Lung (tissue), 12 donors: ENCODE results near the gene FGF5. TPM values are rescaled to one million over a fixed set of nuclear protein-coding genes. Genes with fewer than 3 reads are reported as not detected.

Source experiments
- ATAC-seq: fragments of 200-7000 bp; cut with Tn5 transposase; one replicate; pipeline ENCODE4 v1.9.1; 2020; ENCODE audit warnings: moderate number of reproducible peaks; ENCODE audit not compliant: insufficient read depth, low FRiP score
- DNase-seq, 3 donors: peaks; one replicate each; pipeline ENCODE4 v3.0.0-alpha.2; 2013 to 2017
- H3K27ac ChIP-seq, 2 donors: one replicate each; pipeline ENCODE4 v1.5.1; 2013; ENCODE audit warnings: mild to moderate bottlenecking in 2 of 2, moderate library complexity in 2 of 2, control low read depth in 1 of 2, inconsistent platforms in 1 of 2, low read depth in 1 of 2, low read length in 1 of 2
- H3K27me3 ChIP-seq, 3 donors: one replicate each; pipeline ENCODE4 v1.5.1; 2013; ENCODE audit warnings: low read length in 2 of 3; ENCODE audit not compliant: control insufficient read depth in 3 of 3, insufficient read depth in 3 of 3
- H3K36me3 ChIP-seq, 4 donors: one replicate each; pipeline ENCODE4 v1.5.1; 2013; ENCODE audit warnings: low read length in 4 of 4, mild to moderate bottlenecking in 1 of 4, moderate library complexity in 1 of 4; ENCODE audit not compliant: control insufficient read depth in 4 of 4, insufficient read depth in 4 of 4
- H3K4me1 ChIP-seq, 5 donors: one replicate each; pipeline ENCODE4 v1.5.1; 2013; ENCODE audit warnings: low read length in 5 of 5, mild to moderate bottlenecking in 2 of 5, moderate library complexity in 1 of 5; ENCODE audit not compliant: control insufficient read depth in 5 of 5, insufficient read depth in 5 of 5
- H3K4me3 ChIP-seq: one replicate; pipeline ENCODE4 v1.5.1; 2013; ENCODE audit warnings: mild to moderate bottlenecking, control low read depth, moderate library complexity
- H3K9ac ChIP-seq, 2 donors: one replicate each; pipeline ENCODE4 v1.5.1; 2013; ENCODE audit warnings: low read length in 2 of 2, control low read depth in 1 of 2; ENCODE audit not compliant: insufficient read depth in 1 of 2
- H3K9me3 ChIP-seq, 4 donors: one replicate each; pipeline ENCODE4 v1.5.1; 2013; ENCODE audit warnings: low read length in 3 of 4, mild to moderate bottlenecking in 1 of 4, moderate library complexity in 1 of 4; ENCODE audit not compliant: control insufficient read depth in 4 of 4, insufficient read depth in 3 of 4
- WGBS, 2 donors: extraction: QIAGEN DNeasy Blood & Tissue Kit; methylation state at CpG; one replicate each; pipeline ENCODE4 v1.1.7; 2013; 5-methylcytosine and 5-hydroxymethylcytosine counted together
- polyA plus RNA-seq, 2 donors: library from polyadenylated mRNA; stranded (reverse); fragments of 200-250 nt; gene quantifications; one replicate each; pipeline ENCODE4 v1.2.1, GENCODE V29; 2013
- total RNA-seq, 2 donors: library from RNA; depleted of rRNA in 1 of 2; stranded (reverse); fragments of >200 nt in 1 of 2; gene quantifications; one replicate each; pipeline ENCODE4 v1.2.1, GENCODE V29; 2014 to 2021
- TF ChIP-seq, protein P1 (sequence below): IDR thresholded peaks from 2 replicates; pipeline ENCODE4 v1.5.1; 2012; ENCODE audit warnings: mild to moderate bottlenecking; ENCODE audit errors: control extremely low read depth, extremely low read depth
- donor health status: control.
- donor health status: control.
- donor health status: Bipolar disorder and iron deficiency.
- donor health status: healthy.
- donor health status: DM: yes; HTN: yes; CAD: no.

FGF5 gene
- total and polyA plus RNA-seq, 4 donors = 0.18 TPM; not detected in 3

DNA sequence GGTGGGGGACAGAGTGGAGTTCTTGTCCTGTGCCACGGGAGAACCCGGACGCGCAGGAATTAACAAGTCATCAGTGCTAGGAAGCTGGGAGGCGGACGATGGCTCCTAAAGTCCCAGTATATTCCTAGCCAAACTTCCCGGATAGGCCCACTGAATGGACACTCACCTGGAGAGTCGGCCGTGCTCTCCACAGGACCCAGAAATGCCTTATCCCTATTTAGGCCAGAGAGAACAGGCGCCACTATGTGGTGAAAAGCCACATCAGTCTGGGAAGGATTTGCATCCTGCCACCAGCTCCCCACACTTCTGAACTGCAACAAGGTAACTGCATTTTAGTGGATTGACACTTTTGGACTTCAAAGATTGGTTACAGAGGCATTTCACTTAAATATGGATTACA is 70.1 kb downstream of the FGF5 start:
- peaks cover 0 to 7% (median 3%) of the 10 kb centered on the region in 5 donors for H3K4me1 ChIP-seq
- H3K4me3 ChIP-seq = no peak overlapping the region
- H3K9ac ChIP-seq = no peak overlapping the region
- peaks cover 0 to 5% (median 0%) of the 10 kb centered on the region in 4 donors for H3K9me3 ChIP-seq
- peaks cover 0 to 21% (median 18%) of the 10 kb centered on the region in 3 donors for H3K27me3 ChIP-seq
- 9 to 11% methylated on average over 10 of the region's 10 CpGs for WGBS, 2 donors
- no peaks in the 10 kb centered on the region for H3K36me3 ChIP-seq
- TF ChIP-seq, protein P1, sequence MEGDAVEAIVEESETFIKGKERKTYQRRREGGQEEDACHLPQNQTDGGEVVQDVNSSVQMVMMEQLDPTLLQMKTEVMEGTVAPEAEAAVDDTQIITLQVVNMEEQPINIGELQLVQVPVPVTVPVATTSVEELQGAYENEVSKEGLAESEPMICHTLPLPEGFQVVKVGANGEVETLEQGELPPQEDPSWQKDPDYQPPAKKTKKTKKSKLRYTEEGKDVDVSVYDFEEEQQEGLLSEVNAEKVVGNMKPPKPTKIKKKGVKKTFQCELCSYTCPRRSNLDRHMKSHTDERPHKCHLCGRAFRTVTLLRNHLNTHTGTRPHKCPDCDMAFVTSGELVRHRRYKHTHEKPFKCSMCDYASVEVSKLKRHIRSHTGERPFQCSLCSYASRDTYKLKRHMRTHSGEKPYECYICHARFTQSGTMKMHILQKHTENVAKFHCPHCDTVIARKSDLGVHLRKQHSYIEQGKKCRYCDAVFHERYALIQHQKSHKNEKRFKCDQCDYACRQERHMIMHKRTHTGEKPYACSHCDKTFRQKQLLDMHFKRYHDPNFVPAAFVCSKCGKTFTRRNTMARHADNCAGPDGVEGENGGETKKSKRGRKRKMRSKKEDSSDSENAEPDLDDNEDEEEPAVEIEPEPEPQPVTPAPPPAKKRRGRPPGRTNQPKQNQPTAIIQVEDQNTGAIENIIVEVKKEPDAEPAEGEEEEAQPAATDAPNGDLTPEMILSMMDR = no peak
- DNase-seq (peak; percentile 5 to 32 (median 16)), ATAC-seq (peak; percentile 36)
- no peak overlapping the region for H3K27ac ChIP-seq

DNA sequence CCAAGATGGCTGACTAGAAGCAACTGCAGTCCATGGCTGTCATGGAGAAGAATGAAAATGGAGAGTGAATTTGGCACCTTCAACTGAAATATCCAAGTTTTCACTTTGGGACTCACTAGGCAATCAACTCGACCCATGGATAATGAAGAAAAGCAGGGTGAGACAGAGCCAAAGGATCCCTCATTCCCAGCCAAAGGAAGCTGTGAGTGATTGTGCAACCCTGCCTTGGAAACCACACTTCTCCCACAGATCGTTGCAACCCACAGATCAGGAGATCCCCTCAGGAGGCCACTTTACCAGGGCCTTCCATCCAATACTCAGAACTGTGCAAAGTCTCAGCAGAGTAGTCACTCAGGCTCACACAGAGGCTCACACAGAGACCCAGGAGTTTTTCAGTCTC is 73.6 kb downstream of the FGF5 start:
- H3K27ac ChIP-seq = no peak overlapping the region
- ATAC-seq = no peak
- H3K9ac ChIP-seq = no peak overlapping the region
- peaks cover 0 to 6% (median 1%) of the 10 kb centered on the region in 4 donors for H3K9me3 ChIP-seq
- no peaks in the 10 kb centered on the region for H3K36me3 ChIP-seq
- TF ChIP-seq, protein P1 = no peak
- peaks cover 0 to 7% (median 3%) of the 10 kb centered on the region in 5 donors for H3K4me1 ChIP-seq
- no peak overlapping the region for H3K4me3 ChIP-seq
- 39 to 47% methylated on average over 2 of the region's 2 CpGs for WGBS, 2 donors
- H3K27me3 ChIP-seq = peaks cover 0 to 18% (median 13%) of the 10 kb centered on the region in 3 donors
- no peak for DNase-seq

Other genes starting within 250 kb of the FGF5 start
- 10 to 100 TPM; 39.8 to 47.2 TPM for gene ANTXR2, start 193.4 kb upstream of the FGF5 start, total RNA-seq
- gene ANTXR2, start 193.4 kb upstream of the FGF5 start, polyA plus RNA-seq = 10 to 100 TPM in 1 of 2 donors, 1 to 10 TPM in 1; 4.8 to 17.4 TPM
- 1 to 10 TPM in 1 of 2 donors, under 1 TPM in 1; 0.46 to 5.0 TPM for gene PRDM8, start 69.2 kb upstream of the FGF5 start, total RNA-seq
- gene PRDM8, start 69.2 kb upstream of the FGF5 start, polyA plus RNA-seq = 1 to 10 TPM; 1.3 to 2.9 TPM
- gene CFAP299, start 69.1 kb downstream of the FGF5 start, total RNA-seq = 10 to 100 TPM in 1 of 2 donors, 1 to 10 TPM in 1; 7.9 to 30.2 TPM
- 1 to 10 TPM; 2.8 to 5.4 TPM for gene CFAP299, start 69.1 kb downstream of the FGF5 start, polyA plus RNA-seq